Adrenal gland (tissue), 5 donors: Measurements from ENCODE around the gene CBFA2T3.

Experiments
- CTCF ChIP-seq, 6 experiments: fragments of 450-650 bp in 4 of 6; fragments of 200-600 bp in 2 of 6; sonication (generic) in 1 of 6; IDR thresholded peaks; 1 replicate in 5 of 6; 2 replicates in 1 of 6; pipeline versions ENCODE4 v1.5.1 to v1.8.0; 2016 to 2021; ENCODE audit warnings: antibody characterized with exemption in 6 of 6, mild to moderate bottlenecking in 2 of 6, moderate library complexity in 1 of 6
- POLR2A ChIP-seq, 2 donors: fragments of 450-650 bp; IDR thresholded peaks; one replicate each; pipeline ENCODE4 v1.6.1; 2017; ENCODE audit warnings: antibody characterized with exemption in 2 of 2, mild to moderate bottlenecking in 2 of 2, moderate library complexity in 1 of 2
- donor health status: DM: no; HTN: no; CAD: no.

- TF ChIP-seq CTCF (IDR thresholded peaks at IDR 0.05) (no peak), POLR2A (IDR thresholded peaks at IDR 0.05) (no peak)
Measured at GRCh38 chr16:89023151-89023551, 46.1 kb upstream of the CBFA2T3 start.
